Fibroblast of skin of right biceps (primary cell): Measurements from ENCODE around the gene ANKRD2.
"Not testable (repeated sequence)": the region's sequence is repeated elsewhere in the genome, so short reads cannot be mapped to it uniquely, and the experiment has no call there.

Experiments
- DNase-seq: peaks from one replicate; pipeline ENCODE4 v3.0.0-alpha.2; 2013

ANKRD2 gene, protein sequence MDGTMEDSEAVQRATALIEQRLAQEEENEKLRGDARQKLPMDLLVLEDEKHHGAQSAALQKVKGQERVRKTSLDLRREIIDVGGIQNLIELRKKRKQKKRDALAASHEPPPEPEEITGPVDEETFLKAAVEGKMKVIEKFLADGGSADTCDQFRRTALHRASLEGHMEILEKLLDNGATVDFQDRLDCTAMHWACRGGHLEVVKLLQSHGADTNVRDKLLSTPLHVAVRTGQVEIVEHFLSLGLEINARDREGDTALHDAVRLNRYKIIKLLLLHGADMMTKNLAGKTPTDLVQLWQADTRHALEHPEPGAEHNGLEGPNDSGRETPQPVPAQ

GRCh38 chr10:97572214-97572989 is at the start of gene ANKRD2:
TSS of gene ANKRD2 (plus strand) at chr10:97572779. CDS start at chr10:97572789, 10 bp downstream.
- DNase-seq: peak; percentile 69

DNA sequence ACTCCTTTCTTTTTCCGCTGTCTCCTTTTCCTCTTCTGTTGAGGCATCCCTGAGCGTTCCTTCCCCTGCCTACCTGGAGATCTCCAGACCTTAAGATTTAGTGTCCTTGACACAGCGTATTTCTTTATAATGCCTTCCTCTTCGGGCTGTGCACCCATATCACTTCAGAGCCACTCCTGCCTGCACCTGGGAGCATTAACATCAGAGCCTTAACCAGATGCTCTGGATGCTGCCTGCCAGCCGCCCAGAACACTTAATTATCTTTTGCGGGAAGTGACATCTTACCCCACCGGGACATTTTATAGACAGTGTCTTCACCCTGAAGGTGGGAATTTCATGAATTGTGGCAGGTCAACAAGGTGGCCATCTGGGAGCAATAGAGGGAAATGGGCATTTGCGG is 49.6 kb upstream of the ANKRD2 start:
- DNase-seq: no peak

GRCh38 chr10:97525086-97525485 is 47.5 kb upstream of the ANKRD2 start:
- no peak for DNase-seq

DNA sequence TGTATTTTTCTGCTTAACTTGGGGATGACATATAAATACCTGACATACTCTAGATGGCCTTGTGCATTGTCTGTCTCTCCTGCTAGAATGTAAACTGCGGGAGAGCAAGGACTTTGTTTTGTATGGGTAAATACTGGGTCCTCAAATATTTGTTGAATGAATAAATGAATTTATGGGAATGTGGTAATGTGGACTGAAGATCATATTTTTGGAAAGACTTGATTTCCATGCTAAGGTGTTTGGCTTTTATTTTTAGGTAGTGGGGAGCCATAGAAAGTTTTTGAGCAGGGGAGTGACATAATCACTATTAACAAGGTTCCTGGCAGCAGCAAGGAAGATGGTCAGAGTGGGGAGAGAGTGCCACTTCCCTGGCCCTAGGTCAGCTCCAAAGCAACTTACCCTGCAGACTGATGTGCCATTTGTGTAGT is 46.9 kb upstream of the ANKRD2 start:
- DNase-seq: no peak

DNA sequence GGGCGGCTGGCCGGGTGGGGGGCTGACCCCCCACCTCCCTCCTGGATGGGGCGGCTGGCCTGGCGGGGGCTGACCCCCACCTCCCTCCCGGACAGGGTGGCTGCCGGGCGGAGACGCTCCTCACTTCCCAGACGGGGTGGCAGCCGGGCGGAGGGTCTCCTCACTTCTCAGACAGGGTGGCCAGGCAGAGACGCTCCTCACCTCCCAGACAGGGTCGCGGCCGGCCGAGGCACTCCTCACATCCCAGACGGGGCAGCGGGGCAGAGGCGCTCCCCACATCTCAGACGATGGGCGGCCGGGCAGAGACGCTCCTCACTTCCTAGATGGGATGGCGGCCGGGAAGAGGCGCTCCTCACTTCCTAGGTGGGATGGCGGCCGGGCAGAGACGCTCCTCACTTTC is 43.7 kb upstream of the ANKRD2 start:
- DNase-seq: not testable (repeated sequence)

DNA sequence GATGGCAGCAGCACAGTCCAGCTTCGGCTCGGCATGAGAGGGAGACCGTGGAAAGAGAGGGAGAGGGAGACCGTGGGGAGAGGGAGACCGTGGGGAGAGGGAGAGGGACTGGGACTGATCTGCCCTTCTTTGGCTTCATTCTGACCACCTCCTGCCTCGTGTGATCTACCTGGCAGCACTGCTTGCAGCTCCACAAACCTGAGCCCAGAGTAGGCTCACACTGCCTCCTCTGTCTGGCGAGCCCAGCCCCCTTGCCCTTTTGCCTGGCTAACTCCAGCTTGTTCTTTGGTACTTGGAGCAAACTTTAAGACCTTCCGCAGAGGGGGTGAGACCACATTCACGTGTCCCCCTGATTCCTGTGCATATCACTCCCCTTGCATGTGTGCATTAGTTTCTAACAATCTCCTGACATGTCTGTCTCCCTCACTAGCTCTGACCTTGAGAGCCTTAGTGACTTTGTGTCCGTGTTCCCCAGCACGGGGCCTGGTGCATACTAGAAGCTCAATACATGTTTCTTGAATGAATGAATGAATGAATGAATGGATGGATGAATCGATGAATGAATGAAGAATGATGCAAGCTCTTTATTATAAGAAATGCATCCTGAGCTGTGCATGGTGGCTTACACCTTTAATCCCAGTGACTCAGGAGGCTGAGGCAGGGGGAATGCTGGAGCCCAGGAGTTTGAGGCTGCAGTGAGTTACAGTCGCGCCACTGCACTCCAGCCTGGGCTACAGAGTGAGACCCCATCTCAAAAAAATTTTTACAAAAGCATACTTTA is 42.7 kb upstream of the ANKRD2 start:
- DNase-seq: no peak

- DNase-seq: peak; percentile 50
Measured at GRCh38 chr10:97531401-97531986, 41.1 kb upstream of the ANKRD2 start.

- peak; percentile 37 for DNase-seq
Measured at GRCh38 chr10:97532935-97533671, 39.5 kb upstream of the ANKRD2 start.

GRCh38 chr10:97533888-97534287 is 38.7 kb upstream of the ANKRD2 start:
- DNase-seq: no peak

- DNase-seq: peak; percentile 34
Measured at GRCh38 chr10:97534746-97535367, 37.7 kb upstream of the ANKRD2 start.

DNA sequence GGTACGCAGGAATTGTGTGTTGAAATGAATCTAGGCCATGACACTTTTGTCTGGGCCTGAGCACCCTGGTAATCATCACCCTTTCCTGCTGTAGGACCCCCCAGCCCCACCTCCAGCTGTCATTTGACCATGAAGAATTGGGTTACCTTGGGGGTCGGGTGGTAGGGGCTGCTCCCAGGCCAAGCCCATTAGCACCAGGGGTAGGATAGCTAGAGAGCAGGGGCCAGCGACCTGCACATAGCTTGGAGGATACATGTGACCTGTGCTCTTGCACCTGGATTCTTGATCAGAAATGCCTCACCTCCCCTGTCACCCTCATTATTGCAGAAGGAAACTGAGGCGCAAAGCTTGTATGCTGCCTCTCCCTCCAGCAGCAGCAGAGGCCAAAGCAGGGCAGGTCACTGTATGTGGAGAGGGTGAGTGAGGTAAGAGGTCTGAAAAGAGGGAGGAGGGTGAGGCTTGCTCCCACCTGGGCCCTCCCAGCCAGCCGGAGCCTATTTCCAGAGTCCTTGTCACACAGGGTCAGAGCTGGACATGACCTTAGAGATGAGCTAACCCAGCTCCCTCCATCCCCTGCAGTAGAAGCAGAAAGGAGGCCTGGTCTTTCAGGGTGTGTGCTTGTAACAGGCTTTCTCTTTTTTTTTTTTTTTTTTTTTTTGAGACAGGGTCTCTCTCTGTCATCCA is 35.3 kb upstream of the ANKRD2 start:
- DNase-seq: no peak

GRCh38 chr10:97538411-97538810 is 34.2 kb upstream of the ANKRD2 start:
- DNase-seq: peak; percentile 47

DNA sequence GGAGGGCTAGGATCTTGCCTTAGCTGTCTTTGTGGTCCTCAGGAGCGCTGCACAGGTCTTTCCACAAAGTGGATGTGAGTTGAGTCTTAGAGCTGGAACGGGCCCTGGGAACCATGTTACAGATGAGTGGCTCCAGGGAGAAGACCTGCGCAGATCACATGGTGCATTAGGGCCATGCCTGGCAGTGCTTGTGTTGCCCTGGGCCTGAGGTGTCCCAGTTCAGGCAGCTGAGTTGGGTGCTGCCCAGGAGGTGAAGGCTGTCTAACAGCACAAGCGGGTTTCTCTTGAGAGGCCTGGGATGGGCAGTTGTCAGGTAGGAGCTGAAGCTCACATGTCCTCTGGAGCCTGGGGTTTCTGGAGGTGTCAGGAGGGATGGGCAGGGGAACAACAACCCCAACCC is 33.7 kb upstream of the ANKRD2 start:
- DNase-seq: no peak

- DNase-seq: peak; percentile 78
Measured at GRCh38 chr10:97539523-97540200, 32.9 kb upstream of the ANKRD2 start.

DNA sequence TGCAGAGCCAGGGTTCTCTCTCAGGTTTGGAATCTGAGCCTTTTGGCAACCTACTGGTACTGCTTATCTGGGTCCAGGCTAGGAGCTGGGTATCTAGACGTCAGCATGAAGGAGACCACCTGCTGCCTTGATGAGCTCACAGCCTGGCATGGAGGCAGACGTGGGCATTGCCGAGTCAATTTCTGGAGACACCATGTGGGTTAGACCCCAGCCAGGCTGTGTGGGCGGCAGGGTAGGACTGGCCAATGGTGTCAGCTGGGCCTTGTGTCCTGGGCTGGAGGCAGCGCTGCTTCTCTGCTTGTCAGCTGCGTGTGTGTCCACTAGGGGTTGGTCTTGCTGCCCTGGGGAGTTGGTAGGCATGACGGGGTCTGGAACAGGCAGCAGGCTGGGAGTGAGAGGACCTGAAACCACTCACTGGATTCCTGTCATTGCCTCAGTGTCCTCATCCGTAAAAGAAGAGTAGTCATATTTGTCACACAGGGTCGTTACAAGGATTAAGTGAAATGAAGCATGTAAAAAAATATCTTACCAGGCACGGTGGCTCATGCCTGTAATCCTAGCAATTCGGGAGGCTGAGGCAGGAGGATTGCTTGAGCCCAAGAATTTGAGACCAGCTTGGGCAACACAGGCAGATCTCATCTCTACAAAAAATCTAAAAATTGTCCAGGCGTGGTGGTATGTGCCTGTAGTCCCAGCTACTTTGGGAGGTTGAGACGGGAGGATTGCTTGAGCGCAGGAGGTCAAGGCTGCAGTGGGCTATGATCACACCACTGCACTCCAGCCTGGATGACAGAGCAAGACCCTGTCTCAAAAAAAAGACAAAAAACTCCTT is 31.7 kb upstream of the ANKRD2 start:
- DNase-seq: no peak

DNA sequence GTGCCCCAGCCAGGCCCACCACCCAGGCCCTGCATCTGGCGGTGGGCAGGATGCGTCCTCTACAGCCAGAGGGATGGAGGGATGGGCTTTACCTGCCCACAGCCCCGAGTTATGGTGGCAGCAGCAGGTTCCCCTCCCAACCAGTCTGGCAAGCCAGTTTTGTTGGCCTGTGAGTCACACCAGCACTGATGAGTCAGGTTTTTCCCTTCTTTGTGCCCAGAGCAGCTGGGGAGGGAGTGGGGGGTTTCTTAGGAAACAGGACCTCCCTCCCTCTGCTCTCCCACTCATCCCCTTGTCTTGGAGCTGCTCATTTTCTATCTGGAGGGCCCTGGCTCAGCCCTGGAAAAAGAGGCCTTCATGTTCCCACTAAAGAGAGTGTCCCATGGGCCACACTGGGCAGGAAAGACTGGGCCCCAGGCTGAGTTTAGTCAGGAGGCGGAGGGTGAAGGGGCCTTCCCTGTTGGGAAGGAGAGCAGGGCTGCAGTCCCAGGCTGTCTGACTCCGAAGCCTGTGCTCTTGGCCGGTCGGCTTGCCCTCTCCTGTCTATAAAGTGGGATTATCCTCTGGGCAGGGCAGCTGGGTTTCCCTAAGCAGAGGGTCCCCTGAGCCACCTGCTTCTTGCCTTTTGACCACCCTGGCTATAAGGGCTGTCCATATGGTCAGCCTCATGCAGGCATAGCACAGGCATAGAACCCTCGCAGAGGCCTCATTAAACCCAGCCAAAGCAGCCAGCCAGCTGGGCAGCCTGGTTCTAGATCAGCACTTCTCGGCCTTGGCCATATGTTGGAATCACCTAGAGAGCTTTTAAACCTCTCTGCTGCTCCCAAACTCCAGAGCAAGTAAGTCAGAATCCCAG is 30.2 kb upstream of the ANKRD2 start:
- peak; percentile 95 for DNase-seq

DNA sequence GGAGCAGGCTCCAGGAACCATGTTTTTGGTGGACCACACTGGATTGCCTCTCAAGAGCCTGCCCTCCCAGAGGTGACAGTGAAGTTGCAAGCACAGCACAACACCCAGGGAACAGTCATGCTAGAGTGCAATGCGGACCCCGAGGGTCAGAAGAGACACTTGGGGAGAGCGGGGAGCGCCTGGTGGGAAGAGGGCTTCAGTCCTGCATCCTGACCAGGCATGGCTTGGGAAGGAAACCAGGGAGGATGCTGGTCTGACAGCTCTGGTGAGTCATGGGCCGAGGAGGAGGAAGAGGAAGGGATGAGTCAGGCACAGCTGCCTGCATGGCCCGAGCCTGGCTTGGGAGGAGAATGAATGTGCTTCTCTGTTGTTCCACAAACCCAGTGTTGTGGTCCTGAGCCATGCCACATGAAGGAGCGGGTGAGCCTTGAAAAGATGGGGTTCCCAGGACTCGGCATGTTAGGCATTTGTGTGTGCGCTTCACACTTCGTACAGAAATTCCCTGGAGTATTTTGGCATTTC is 29.5 kb upstream of the ANKRD2 start:
- DNase-seq: peak; percentile 97
